Retinal pigment epithelial cell (primary cell): ENCODE measurements around the gene AGPAT3.

Experiments used
- DNase-seq: peaks from one replicate; pipeline ENCODE4 v3.0.0-alpha.2; 2010; ENCODE audit warnings: low read depth
- H3K4me3 ChIP-seq: 2 replicates; pipeline ENCODE4 v1.5.1; 2011; ENCODE audit warnings: mild to moderate bottlenecking, low read length, control low read depth, moderate library complexity
- TF ChIP-seq, protein P1 (sequence below): conservative IDR thresholded peaks from 2 replicates; pipeline ENCODE4 v1.5.1; 2011; ENCODE audit warnings: low read depth, low read length, control low read depth, inconsistent platforms

The AGPAT3 gene

DNA sequence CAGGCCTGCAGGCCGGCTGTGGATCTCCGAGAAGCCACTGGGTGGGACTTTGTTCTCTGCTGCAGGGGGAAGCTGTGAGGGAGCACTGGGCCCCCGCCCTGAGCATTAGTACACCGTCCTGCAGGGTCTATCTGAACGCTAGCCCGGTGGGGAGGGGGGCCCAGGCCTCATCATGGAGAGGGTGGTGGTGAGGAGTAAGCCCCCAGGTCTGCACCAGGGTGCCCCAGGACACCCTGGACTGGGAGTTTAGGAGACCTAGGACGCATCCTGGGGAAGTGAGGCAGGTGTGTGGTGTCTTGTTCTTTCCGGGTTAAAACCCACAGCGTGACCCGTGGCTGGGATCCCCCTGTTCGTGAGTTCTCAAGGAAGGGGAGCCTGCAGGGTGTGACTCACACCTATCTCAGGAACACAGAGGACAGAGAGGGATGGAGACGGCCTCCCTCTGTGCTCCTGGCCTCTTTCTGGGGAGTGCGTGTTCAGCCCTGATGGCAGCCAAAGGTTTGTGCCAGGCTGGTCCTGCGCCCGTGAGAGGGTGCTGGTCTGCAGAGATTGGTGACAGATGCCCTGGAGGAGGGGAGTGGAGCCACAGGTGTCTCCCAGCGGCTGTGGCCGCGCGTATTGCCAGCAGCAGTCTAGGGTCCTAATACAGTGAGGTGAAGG, 44.8 kb downstream of the AGPAT3 start:
- DNase-seq, result no peak
- H3K4me3 ChIP-seq, result no peak overlapping the region
- TF ChIP-seq, protein P1, sequence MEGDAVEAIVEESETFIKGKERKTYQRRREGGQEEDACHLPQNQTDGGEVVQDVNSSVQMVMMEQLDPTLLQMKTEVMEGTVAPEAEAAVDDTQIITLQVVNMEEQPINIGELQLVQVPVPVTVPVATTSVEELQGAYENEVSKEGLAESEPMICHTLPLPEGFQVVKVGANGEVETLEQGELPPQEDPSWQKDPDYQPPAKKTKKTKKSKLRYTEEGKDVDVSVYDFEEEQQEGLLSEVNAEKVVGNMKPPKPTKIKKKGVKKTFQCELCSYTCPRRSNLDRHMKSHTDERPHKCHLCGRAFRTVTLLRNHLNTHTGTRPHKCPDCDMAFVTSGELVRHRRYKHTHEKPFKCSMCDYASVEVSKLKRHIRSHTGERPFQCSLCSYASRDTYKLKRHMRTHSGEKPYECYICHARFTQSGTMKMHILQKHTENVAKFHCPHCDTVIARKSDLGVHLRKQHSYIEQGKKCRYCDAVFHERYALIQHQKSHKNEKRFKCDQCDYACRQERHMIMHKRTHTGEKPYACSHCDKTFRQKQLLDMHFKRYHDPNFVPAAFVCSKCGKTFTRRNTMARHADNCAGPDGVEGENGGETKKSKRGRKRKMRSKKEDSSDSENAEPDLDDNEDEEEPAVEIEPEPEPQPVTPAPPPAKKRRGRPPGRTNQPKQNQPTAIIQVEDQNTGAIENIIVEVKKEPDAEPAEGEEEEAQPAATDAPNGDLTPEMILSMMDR, result no peak

DNA sequence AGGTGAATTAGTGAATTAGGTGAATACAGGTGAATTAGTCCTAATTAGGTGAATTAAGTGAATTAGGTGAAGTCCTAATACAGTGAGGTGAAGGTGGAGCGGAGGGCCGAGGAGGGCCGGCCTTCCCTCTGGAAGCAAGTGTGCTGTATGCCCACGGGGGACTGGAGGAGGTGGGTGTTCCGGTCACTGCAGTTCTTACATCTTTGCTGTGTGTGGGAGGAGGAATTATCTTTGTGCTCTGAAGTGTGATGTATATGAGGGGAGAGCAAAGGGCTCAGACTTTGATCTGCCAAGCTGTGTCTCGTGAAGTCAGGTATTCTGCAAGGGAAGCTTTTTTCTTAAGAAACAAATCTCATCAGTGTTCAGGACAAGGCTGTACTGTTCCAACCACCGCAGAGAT, 45.4 kb downstream of the AGPAT3 start:
- TF ChIP-seq, protein P1, result no peak
- no peak for DNase-seq
- H3K4me3 ChIP-seq, result no peak overlapping the region

DNA sequence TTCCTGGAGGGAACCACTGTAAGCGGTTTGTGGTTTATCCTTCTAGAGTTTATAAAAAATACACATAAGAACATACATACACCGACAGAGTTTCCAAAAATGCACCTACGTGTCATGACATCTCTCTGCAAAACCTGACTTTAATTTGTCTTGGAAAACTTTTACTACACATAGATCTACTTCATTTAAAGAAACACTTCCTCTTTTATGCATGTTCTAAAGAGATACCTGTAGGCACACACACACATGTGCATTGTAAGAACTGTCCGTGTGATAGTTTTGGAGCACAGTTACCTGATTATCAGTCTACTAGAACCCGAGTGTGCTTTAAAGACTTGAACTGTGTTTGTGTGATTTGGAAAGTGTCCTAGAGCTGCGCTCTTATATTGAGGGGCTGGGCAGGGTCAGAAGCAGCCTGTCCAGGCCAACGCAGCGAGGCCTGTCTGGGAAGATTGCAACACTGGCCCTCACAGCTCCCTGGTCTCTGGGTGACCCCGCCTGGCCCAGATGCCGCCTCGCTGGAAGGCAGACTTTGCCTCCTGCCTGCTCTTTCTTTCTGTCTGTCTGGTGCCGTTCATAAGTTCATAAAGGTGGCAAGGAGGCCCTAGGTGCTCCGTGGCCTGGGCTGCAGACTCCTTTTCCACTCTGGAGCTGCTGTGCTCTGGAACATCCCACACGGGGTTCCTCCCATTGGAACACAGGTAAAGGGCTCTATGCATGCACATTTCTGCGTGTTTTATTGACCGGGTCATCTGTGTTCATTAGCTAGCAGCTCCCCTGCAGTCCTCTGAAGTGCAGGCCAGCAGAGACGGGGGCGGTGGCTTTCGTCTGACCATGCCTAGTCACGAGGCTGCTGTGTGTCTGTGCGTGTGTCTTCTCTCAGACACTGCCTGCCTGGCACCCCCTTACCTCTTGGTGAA, 46.3 kb downstream of the AGPAT3 start:
- DNase-seq, result no peak
- no peak overlapping the region for H3K4me3 ChIP-seq
- TF ChIP-seq, protein P1, result no peak

DNA sequence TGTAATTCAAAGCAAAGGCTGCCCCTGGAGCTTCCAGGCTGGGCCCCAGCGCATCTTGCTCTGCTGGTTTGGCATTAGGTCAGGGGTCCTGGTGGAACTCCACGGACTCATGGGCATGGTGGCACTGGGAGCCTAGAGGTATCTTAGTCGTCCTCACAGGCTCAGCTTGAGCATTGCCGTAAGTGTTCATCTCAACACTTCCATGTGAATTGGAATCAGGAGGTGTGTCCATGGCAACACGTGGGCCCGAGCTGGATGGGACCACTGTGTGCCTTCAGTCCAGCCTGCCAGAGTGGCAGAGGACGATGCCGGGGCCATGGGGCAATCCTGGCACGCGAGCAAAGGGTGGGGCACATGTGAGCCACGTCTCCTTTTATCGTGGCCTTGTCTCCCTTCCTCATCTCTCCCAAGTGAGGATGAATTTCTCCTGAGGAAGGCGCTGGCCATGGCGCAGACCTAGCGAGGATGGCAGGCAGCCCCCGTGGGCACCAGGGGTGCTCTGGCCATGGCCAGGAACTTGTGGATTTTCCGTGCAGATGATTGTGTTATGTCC, 47.0 kb downstream of the AGPAT3 start:
- TF ChIP-seq, protein P1, result no peak
- no peak for DNase-seq
- H3K4me3 ChIP-seq, result no peak overlapping the region

DNA sequence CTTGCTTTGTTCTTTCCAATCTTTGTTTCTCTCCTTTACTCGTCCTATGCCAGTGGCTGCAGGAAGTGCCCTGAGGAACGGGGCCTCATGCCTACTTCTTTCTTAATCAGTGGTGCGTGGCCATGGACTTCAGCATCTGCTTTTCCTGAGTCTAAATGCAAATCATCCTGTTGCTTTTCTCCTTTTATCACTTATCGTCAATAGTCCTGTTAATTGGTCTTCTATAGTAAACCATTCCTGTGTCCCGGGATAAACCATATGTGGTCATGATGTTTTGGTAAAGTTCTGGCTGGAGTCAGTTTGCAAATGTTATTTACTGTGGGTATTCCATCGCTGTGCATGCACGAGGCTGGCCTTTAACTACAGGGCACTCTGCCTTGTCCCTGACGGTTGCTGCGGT, 47.5 kb downstream of the AGPAT3 start:
- no peak for DNase-seq
- H3K4me3 ChIP-seq, result no peak overlapping the region
- TF ChIP-seq, protein P1, result no peak

DNA sequence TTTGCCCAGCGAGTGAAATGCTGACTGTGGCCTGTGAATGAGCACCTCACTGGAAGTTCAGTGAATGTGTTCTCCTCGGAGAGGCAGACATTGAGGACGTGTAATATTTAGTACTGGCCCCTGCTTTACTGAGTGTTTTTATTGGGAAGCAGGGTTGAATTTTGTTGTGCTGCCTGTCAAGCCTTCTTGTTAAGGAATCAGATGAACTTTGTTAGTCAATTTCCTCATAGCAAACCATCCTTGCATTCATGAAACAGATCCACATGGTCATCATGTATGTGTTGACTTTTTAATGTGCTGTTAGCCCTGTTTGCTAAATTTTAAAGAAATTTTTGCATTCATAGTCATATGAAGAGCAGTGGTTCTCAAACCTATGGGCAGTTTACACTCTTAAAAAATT, 47.9 kb downstream of the AGPAT3 start:
- TF ChIP-seq, protein P1, result no peak
- no peak overlapping the region for H3K4me3 ChIP-seq
- DNase-seq, result no peak
